ENCODE results near the gene SNX10.

The SNX10 gene

GRCh38 chr7:26298472-26299058 is 6.9 kb downstream of the SNX10 start:
- DNase-seq (ENCODE audit: low spot score) = no peak
- TF ChIP-seq CTCF (IDR thresholded peaks at IDR 0.05; ENCODE audit: extremely low read depth, missing control alignments) = no peak

GRCh38 chr7:26305090-26305868 is 13.6 kb downstream of the SNX10 start:
- no peak for DNase-seq (ENCODE audit: low spot score)
- TF ChIP-seq CTCF (IDR thresholded peaks at IDR 0.05; ENCODE audit: extremely low read depth, missing control alignments) = no peak

GRCh38 chr7:26305869-26306665 is 14.4 kb downstream of the SNX10 start:
- no peak for DNase-seq (ENCODE audit: low spot score)
- TF ChIP-seq CTCF (IDR thresholded peaks at IDR 0.05; ENCODE audit: extremely low read depth, missing control alignments) = no peak

- no peak for TF ChIP-seq CTCF (IDR thresholded peaks at IDR 0.05; ENCODE audit: extremely low read depth, missing control alignments)
- DNase-seq (ENCODE audit: low spot score) = no peak
These were observed 15.1 kb downstream of the SNX10 start for GRCh38 chr7:26306790-26307189.

GRCh38 chr7:26307226-26307625 is 15.6 kb downstream of the SNX10 start:
- DNase-seq (ENCODE audit: low spot score) = no peak
- no peak for TF ChIP-seq CTCF (IDR thresholded peaks at IDR 0.05; ENCODE audit: extremely low read depth, missing control alignments)

- DNase-seq (ENCODE audit: low spot score) = no peak
- no peak for TF ChIP-seq CTCF (IDR thresholded peaks at IDR 0.05; ENCODE audit: extremely low read depth, missing control alignments)
These were observed 16.1 kb downstream of the SNX10 start for GRCh38 chr7:26307791-26308190.

GRCh38 chr7:26308551-26308950 is 16.9 kb downstream of the SNX10 start:
- no peak for TF ChIP-seq CTCF (IDR thresholded peaks at IDR 0.05; ENCODE audit: extremely low read depth, missing control alignments)
- DNase-seq (ENCODE audit: low spot score) = no peak
